CMK (cell line): Measurements from ENCODE around the gene MILR1.
"Not testable (repeated sequence)": the region's sequence is repeated elsewhere in the genome, so short reads cannot be mapped to it uniquely, and the experiment has no call there.

Experiments used
- DNase-seq: peaks from one replicate; pipeline ENCODE4 v3.0.0-alpha.2; 2010; ENCODE audit warnings: low read depth

The MILR1 gene

DNA sequence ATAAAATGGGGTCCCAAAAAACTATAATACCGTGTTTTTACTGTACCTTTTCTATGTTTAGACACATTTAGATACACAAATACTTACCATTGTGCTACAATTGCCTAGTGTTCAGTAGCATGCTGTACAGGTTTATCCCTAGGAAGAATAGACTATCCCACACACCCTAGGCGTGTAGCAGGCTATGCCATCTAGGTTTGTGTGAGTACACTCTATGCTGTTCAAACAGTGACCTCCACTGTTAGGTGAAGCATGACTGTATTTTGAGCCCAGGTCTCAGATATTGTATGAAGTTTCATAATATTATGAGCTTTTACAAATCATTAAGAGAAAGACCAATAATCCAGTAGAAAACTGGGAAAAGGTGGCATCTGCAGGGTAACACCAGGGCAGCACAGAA, 23.6 kb downstream of the MILR1 start:
- no peak for DNase-seq

DNA sequence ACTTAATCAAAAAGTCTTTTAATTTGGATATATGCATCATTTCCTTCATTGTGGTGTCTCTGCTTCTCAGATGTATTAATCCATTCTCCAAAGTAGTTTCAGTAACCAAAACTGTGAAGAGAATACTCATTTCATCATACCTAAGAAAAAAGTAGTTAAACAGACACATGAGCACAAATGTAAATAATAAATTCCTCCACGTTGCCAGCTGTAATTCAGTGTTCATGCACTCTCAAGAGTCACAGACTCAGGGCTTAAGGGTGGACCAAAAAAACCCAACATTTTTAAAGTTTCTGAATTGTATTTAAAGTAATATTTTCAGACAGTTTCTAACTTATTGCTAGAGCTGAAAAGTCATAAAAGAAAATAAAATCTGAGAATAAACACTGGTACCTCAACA, 28.9 kb downstream of the MILR1 start:
- no peak for DNase-seq

DNA sequence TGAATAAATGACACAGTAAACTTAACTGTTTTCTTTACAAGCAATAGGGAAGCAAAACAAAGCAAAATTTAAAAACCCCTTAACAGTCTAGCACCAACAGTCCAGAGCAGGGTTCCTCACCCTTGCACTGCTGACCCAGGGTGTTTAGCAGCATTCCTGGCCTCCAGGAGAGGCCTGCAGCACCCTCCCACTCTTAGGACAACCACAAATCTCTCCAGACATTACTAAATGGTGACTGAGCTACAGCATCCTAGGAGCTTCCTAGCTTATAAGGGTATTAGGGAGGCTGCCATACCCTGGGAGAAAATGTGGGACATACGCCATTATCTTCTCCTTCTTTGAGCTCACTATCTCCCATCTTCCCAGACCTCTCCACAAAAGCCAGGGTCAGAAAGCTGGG, 32.0 kb downstream of the MILR1 start:
- DNase-seq, result no peak

DNA sequence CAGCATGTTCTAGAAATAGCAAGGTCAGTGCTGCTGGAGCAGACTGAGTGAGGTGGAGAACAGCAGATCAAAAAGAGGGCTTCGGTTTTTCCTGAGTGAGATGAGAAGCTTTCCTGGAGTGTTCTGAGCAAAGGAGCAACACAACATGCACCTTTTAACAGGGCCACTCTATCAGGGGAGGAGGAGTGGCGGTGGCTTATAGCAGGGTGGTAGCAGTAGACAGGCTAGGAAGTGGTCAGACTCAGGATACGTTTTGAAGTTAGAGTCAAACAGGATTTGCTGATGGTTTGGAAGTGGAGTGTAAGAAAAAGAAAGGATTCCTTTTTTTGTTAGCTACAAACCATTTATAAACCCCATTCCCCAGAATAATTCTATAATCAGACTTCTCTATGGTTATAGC, 35.5 kb downstream of the MILR1 start:
- DNase-seq, result no peak

DNA sequence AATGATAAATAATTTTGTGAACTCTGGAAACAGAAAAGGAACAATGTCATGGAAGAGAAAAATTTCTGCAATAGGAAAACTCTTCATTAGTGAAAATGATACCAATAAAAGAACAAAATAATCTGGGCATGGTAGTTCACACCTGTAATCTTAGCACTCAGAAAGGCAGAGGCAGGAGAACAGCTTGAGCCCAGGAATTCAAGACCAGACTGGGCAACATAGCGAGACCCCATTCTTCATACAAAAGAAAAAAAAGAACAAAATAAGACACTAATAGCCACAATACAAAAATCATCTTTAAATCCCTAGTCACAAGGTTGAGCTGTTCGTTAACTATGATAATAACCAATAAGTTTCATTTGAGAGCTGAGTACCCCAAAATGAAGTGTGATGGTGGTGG, 39.4 kb downstream of the MILR1 start:
- DNase-seq, result no peak

DNA sequence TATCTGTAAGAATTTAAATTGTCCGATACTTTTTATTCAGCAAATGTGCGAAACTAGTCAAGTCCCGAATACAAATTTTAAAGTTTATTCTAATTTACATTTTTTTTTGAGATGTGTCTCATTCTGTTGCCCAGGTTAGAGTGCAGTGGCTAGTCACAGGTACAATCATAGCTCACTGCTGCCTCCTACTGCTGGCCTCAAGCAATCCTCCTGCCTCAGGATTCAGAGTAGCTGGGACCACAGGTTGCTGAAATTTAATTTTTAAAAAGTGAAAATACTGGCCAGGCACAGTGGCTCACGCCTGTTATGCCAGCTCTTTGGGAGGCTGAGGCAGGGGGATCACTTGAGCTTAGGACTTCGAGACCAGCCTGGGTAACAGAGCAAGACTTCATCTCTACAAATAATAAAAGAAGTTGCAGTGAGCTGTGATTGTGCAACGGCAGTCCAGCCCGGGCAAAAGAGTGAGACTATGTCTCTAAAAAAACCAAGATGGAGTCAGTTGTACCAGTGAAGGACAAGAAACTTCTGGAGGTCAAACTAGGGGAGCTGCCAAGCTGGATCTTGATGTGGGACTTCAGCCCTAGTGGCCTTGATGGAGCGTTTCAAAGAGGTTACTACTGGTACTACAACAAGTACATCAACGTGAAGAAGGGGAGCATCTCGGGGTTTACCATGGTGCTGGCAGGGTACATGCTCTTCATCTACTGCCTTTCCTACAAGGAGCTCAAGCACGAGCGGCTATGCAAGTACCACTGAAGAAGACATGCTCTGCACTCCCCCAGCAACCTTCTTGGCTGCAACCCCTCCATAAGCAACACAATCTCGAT, 42.3 kb downstream of the MILR1 start:
- no peak for DNase-seq

DNA sequence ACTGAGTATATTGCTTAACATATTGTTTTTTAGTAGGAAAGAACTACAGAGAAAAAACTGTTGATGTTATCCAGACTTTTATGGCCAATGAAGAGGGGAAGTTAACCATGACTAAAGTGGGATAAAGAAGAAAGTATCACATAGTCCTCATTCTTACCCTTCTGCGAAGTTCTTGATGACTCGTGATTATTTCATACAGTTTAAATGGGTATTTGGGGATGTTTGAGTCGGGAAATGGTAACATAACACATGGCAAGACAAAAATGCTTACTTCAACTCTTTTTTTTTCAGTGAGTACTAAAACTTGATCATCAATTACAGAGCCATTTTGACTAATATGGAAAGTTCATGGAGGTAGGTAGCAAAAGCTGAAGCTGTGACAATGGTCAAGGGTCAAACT, 43.1 kb downstream of the MILR1 start:
- DNase-seq, result no peak

DNA sequence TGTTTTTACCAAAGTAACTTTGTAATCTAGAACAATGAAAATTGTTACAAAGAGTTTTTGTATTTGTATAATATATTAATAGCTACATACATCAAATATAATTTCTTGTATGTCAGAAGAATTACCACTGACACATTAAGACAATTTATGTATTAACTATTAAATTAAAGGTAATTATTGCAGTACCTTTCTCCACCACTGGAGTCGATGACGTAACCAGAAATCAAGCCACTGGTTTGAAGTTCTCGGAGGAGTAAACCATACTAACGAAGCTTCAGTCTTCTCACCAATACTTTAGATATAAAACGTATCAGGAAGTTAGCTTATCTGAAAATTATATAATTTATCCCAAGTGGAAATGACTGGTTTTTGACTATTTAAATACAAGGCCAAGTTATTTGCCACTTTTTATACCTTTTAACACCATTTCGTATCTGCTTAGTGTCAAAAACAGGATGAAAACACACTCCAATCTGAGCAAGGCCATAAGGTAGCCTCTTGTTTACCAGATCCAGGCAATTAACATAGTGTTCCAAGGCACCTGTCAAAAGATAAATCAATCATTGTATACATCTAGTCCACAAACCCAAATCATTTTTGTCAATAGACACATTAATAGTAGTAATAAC, 43.7 kb downstream of the MILR1 start:
- DNase-seq, result no peak

DNA sequence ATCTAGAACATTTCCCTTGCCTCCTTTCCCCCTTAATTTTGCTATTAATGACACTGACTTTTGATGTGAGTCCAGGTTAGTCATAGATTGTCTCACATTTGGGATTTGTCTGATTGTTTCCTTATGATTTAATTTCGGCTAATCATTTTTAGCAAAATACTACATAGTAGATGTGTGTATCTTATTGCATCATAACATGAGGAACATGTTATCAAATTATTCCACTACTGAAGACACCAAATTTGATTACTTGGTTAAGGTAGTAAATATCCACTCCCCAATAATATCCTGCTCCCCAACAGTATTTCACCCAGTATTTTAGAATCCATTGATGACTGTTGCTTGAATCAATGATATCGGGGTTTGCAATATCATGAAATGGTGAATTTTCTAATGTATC, 45.2 kb downstream of the MILR1 start:
- DNase-seq, result no peak

DNA sequence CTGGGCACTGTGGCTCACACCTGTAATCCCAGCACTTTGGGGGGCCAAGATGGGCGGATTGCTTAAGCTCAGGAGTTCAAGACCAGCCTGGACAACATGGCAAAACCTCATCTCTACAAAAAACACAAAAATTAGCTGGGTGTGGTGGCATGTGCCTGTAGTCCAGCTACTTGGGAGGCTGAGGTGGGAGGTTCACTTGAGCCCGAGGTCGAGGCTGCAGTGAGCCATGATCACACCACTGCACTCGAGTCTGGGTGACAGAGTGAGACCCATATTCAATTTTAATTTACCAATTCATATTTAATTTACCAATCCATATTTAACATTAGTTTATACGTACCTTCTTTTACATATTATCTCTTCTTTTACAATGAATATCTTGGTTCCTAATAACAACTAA, 46.4 kb downstream of the MILR1 start:
- DNase-seq, result not testable (repeated sequence)

DNA sequence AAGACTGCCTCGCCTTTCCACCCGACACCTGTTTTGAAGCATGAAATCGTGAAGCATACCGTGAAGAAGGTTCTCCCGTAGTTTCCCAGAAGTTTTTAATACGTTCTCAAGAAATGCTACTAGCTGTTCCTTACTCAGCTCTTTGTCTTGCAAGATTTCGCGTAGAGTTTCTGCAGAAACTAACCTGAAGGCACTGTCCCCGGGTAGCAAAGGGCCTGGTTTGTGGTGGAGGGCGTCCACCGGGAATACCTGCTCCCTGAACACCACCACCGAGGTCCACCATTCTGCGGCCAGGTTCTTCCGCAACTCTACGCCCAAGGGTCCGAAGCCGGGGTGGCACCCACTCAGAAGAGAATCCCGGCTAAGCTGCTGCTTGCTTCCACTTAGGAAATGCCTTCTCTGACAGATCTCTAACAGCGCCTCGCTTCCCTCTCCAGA, 47.5 kb downstream of the MILR1 start:
- DNase-seq, result no peak

DNA sequence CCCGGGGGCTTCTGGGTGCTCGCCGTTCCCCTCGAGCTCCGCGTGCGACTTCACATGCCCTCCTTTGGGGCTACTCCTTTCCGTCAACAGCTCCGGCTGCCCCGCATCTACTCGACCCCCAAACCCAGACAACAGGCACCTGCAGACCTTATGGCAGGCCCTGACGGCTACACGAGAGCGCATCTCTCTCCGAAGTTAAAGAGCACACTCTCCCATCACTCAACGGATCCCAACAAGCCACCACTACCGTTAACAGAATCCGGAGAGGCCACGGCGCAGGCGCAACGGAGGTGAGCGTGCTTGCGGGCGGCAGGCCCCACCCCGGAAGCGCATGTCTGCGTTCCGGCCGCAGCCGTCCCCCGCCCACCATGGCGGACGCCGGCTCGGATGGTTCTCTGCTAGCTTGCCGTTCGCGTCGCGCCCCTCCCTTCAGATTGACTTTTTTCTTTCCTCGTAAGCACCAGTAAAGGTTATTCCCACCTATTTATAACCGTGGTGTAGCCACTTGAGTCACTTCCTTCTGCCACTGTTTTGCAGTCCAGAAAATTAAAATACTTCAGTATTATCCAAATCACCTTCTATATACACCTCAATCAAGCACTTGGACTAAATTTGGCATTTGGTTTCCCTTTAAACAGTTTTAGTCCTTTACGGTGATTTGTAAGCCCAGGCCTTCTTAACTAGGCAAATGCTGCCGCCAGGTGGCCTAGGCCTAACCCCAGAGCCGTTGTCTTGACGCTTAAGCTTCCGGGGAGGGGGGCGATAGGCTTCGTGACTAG, 48.1 kb downstream of the MILR1 start, which contains the start of gene POLG2:
POLG2 (minus strand) TSS at position 269 of the 779 bp plus-strand sequence; CDS start at position 183, 86 bp downstream.
- DNase-seq, result peak; percentile 88

DNA sequence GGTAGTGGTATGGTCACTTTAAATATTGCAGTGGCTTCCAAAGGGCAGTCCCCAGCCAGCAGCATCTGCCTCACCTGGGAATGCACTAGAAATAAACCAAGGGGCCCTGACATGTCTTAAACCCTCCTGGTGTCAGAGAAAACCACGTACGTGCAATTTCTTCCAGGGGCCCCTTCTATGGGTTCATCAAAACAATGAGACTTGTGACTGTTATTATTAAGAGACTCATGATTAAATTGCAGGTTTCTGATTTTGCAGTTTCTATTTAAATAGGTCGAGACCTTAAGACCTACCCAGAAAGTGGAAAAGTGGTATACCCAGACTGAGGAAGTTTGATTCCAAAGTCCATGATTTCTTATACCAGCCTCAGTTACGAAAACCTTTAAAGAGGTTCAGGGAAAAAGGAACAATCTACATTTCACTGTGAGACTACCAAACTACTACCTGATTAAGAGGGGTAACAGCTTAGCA, 48.7 kb downstream of the MILR1 start:
- DNase-seq, result no peak

DNA sequence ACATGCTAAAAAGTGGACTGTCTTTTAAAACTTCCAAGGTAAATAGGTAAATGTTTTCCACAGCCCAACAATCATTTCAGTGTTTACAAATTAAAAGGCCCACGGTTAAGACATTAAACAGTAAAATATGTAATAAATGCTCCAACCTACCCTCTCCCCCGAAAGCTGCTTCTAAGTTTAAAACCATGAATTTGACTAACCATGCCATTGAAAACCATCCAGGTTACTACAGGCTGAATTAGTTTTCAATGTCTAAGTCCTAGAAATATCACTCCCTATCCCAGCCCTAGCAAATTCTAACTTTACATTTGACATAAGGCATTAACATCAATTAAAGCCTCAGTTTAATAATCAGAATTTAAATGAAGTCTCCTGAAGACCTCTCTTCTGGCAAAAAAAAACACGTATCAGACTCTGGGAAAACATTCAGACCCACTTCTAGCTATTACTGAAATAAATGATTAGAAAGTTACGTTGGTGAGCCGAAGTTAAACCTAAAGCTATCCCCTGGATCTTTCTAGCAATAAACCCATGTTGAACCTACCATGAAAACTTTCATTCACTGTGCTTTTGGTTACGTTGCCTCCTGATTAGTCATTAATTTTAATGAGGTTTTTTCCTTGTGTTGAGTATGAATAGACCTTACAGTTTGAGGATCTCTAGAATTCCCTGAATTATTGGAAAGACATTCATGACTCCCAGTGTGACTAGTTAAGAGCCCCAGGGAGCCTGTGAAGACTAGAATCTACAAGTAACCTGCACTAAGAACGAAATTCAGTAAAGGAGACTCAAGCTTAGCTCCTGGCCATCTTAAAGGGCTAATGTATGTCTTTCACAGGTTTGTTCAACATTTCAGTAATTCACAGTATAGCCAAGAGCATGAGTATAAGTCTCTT, 49.6 kb downstream of the MILR1 start:
- no peak for DNase-seq

DNA sequence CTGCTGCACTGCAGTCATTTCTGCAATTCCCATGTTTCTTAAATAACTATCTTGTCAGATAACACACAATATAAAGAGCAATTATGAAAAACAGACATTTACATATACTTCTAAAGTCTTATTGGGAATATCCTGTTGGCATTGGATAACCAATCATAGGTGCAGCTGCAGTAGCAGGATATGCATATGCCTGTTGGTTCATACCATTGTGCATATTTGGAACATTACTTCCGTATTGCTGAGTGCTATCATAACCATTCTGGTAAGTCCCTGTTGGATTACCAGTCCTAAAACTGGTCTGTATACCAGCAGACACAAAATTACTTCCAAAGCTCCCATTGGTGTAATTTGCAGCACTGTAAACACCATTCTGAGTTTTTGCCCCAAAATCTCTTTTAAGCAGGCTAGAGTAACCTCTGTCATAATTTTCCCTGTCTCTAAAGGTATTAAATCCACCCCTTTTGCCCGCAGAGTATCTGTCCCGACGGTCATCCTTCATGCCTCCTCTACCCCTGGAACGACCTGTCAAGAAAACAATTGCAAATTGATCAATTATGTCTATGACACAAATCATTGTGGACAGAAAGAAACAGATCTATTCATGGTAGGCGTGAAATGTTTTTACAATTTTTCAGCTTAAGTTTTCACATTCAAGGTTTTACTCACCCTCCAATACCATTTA, 51.0 kb downstream of the MILR1 start:
- no peak for DNase-seq

DNA sequence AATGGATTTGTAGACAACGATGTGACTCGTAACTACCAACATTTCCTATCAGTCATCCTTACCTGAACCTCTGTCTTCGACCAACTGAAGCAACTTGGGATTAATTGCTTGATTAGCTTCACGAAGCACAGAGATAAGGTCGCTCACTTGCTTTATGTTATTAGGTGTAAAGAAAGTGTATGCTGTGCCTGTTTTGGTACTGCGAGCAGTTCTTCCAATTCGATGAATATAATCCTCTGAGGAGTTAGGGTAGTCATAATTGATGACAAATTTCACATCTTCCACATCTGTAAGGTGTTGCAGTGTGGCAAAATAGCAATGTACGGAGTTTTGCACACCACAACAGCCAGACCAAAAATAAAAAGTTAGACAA, 51.6 kb downstream of the MILR1 start:
- no peak for DNase-seq

DNA sequence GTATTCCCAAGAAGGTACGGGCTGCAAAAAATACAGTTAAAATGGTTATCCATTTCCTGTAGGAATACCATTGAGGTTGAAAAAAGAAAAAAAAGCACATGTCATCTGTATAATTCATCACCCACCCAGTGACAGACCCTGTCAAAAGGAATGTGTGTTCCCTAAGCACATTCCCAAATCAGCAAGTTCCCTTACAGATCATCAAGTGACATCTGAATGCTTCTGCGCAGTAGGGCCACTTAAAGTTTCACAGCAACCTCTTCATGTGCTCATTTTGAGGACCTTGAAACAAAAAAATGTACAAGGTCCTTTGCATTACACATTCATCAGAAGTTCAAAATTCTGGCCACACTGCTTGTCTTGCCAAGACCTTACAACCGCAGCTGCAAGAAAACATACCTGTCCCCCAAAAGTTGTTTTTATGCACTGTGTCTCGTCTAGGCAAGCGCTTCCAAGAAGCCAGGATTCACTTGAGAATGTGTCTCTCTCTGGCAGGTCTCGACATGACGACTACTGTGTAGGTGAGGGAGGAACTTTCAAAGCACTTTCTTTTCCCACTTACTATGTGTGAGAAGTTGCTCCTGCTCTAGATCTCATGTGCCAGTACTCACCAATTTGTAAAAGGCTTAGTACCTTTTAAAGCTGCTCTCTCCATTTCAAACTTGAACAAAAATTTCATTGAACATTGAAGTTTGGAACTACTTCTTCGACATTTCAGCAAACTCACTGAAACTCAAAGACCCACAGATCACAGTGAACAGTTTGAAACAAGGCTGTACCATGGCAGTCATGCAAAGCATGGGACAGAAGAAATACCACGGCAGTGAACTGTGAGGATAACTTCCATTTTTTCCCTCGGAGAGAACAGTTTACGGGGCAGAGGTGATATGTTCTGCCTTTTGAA, 52.2 kb downstream of the MILR1 start:
- no peak for DNase-seq

DNA sequence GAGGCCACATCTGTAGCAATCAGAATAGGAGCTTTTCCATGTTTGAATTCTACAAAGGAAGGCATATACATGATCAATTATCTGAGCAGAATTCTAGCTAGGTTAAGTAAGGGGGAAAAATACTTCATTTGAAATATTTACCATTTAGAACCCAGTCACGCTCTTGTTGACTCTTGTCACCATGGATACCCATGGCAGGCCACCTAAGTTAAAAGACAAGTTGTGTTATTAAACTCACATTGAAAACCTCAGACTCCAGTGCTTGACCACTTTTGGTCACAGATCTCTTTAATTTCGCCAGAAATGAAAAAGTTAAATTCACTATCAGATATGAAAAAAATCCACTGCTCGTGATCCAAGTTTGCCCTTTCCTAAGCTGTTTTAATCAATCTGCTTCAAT, 53.1 kb downstream of the MILR1 start:
- DNase-seq, result no peak

DNA sequence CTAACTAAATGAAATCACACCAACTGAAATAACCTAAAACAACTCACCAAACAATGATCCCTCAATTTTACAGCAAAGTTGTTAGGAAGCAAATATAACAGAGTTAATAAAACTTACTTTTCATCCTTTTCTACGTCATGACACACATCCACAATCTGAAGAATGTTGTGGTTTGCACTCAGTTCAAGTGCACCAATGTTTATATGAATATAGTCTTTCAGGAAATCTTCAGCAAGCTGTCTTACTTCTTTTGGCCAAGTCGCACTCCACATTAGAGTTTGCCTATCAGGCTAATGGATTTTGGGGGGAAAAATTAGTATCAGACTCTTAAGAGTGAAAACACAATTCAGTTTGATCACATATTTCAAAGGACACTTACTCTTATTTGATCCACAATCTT, 53.9 kb downstream of the MILR1 start:
- DNase-seq, result no peak

DNA sequence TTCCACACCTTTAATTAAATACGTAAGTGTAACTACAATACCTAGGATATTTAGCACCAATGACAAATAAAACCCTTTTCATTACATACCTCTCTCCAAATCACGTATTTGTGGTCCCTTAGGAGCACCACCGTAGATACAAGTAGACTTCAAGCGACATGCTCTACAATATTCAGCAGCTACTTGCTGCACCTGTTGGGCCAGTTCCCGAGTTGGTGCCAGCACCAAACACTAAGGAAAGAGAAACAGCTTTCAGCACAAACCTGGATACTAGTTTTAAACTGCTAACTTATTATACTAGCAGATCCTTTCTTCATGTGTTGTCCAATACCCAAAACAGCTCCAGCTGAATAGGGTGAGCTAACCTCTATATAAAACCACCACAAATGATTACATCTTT, 54.4 kb downstream of the MILR1 start:
- no peak for DNase-seq
